PFSK-1 (cell line): Measurements from ENCODE around the gene RUNX1.

ENCODE experiments used
- POLR2AphosphoS5 ChIP-seq: IDR thresholded peaks from 2 replicates; pipeline ENCODE4 v1.6.1; 2012; ENCODE audit warnings: low read depth, mild to moderate bottlenecking, control low read depth, low read length, moderate library complexity
- REST ChIP-seq, 2 experiments: IDR thresholded peaks; 2 replicates each; pipeline versions ENCODE4 v1.6.1 to v1.8.0; 2011 to 2012; ENCODE audit warnings: low read depth in 2 of 2, low read length in 2 of 2, control low read depth in 1 of 2, inconsistent platforms in 1 of 2, mild to moderate bottlenecking in 1 of 2, moderate library complexity in 1 of 2; ENCODE audit not compliant: insufficient read depth in 1 of 2
- SIN3A ChIP-seq: IDR thresholded peaks from 2 replicates; pipeline ENCODE4 v1.6.1; 2012; ENCODE audit warnings: mild to moderate bottlenecking, low read length, moderate library complexity, borderline replicate concordance; ENCODE audit not compliant: insufficient read depth
- TAF1 ChIP-seq: IDR thresholded peaks from 2 replicates; pipeline ENCODE4 v1.6.1; 2012; ENCODE audit warnings: low read length, control low read depth, borderline replicate concordance; ENCODE audit not compliant: insufficient read depth

GRCh38 chr21:34869545-34869944, 179.6 kb downstream of the RUNX1 start:
- no peak for TF ChIP-seq TAF1
- TF ChIP-seq REST (IDR thresholded peaks at IDR 0.05; ENCODE audit: insufficient read depth in 1 of 2, low read depth in 2 of 2, low read length in 2 of 2), result no peak
- TF ChIP-seq POLR2AphosphoS5, result no peak
- TF ChIP-seq SIN3A, result no peak
